Transverse colon (tissue), 4 donors: ENCODE data around the gene TBL1X. TPM values are rescaled to one million over a fixed set of nuclear protein-coding genes. Genes with fewer than 3 reads are reported as not detected.

ENCODE experiments used
- DNase-seq: peaks from one replicate; pipeline ENCODE4 v3.0.0-alpha.2; 2019
- H3K27ac ChIP-seq, 4 donors: fragments of 200-600 bp; sonication (generic); 2 replicates each; pipeline ENCODE4 v1.5.1; 2016 to 2018; ENCODE audit warnings: inconsistent platforms in 4 of 4
- H3K27me3 ChIP-seq: fragments of 200-600 bp; sonication (generic); 2 replicates; pipeline ENCODE4 v1.5.1; 2017; ENCODE audit warnings: inconsistent platforms
- H3K36me3 ChIP-seq, 4 donors: fragments of 200-600 bp; sonication (generic); 2 replicates each; pipeline ENCODE4 v1.5.1; 2017 to 2019; ENCODE audit warnings: inconsistent platforms in 4 of 4
- H3K4me1 ChIP-seq, 4 donors: fragments of 200-600 bp; sonication (generic); 2 replicates each; pipeline ENCODE4 v1.5.1; 2017 to 2020; ENCODE audit warnings: inconsistent platforms in 4 of 4
- H3K4me3 ChIP-seq, 4 donors: fragments of 200-600 bp; sonication (generic); 1 replicate in 1 of 4; 2 replicates in 3 of 4; pipeline versions ENCODE4 v1.5.1 to v1.6.1; 2017 to 2019; ENCODE audit warnings: inconsistent platforms in 4 of 4
- H3K9me3 ChIP-seq, 2 donors: fragments of 200-600 bp; sonication (generic); 2 replicates each; pipeline ENCODE4 v1.5.1; 2017 to 2019; ENCODE audit warnings: inconsistent platforms in 2 of 2
- CTCF ChIP-seq, 5 experiments: fragments of 200-600 bp in 3 of 5; fragments of 450-650 bp in 2 of 5; sonication (generic) in 3 of 5; IDR thresholded peaks; 1 replicate in 2 of 5; 2 replicates in 3 of 5; pipeline ENCODE4 v1.5.1; 2016 to 2017; ENCODE audit warnings: antibody characterized with exemption in 5 of 5, inconsistent platforms in 3 of 5, mild to moderate bottlenecking in 2 of 5, moderate library complexity in 1 of 5
- EP300 ChIP-seq: sonication (generic); formaldehyde crosslinking; IDR thresholded peaks from one replicate; pipeline ENCODE4 v1.6.1; 2017; ENCODE audit warnings: antibody characterized with exemption, low read depth
- POLR2A ChIP-seq: fragments of 450-650 bp; IDR thresholded peaks from one replicate; pipeline ENCODE4 v1.6.1; 2016; ENCODE audit warnings: antibody characterized with exemption, mild to moderate bottlenecking, moderate library complexity
- POLR2AphosphoS5 ChIP-seq, 3 donors: sonication (generic); formaldehyde crosslinking; IDR thresholded peaks; one replicate each; pipeline ENCODE4 v1.6.1; 2016; ENCODE audit warnings: antibody characterized with exemption in 3 of 3
- WGBS, 2 donors: methylation state at CpG; one replicate each; pipeline ENCODE4 v1.1.5; 2018; ENCODE audit warnings: low coverage in 1 of 2; 5-methylcytosine and 5-hydroxymethylcytosine counted together
- in situ Hi-C, 4 donors: fragments of 200-750 bp; cut with MboI; loops; one replicate each; pipeline versions ENCODE4 v1.15.0 to v1.15.1; 2017; ENCODE audit warnings: low sequenced_read_pairs in 3 of 4, low pct_ligation_motif_present in 1 of 4, low pct_unique_long_range_greater_than_20kb in 1 of 4
- intact Hi-C: fragments of 100-400 bp; cut with DNase I; formaldehyde crosslinking; loops from one replicate; pipeline ENCODE4 v1.15.1; 2023; ENCODE audit warnings: low total_unique reads
- total RNA-seq, 4 donors: library from RNA; depleted of rRNA; stranded (reverse); fragments of >200 nt; gene quantifications; one replicate each; pipeline ENCODE4 v1.1.0, GENCODE V29; 2016

Gene TBL1X
- total RNA-seq, 4 donors from 2014 or later = 3.4 to 16.8 (median 13.0) TPM

- H3K27ac ChIP-seq = no peak overlapping the region
- in situ Hi-C loops = loop anchor here in 2 of 4 donors (25.0 kb wide), 3 partner anchors 236 to 736 kb away; partner anchors contain the start of gene TBL1X (in 1 of the 2)
- DNase-seq = no peak
- no peaks in the 10 kb centered on the region for H3K9me3 ChIP-seq
- TF ChIP-seq CTCF (IDR thresholded peaks at IDR 0.05) (no peak), POLR2A (no peak), POLR2AphosphoS5 (IDR thresholded peaks at IDR 0.05) (no peak), EP300 (no peak)
- H3K4me3 ChIP-seq = no peak overlapping the region
- 92% methylated on average over 12 of the region's 12 CpGs; no CpG with 5 or more reads in 1 of the 2 donors for WGBS, 2 donors
- intact Hi-C loops = no loop called here
- no peaks in the 10 kb centered on the region for H3K4me1 ChIP-seq
- H3K36me3 ChIP-seq = no peaks in the 10 kb centered on the region
- H3K27me3 ChIP-seq = no peaks in the 10 kb centered on the region
Observed at GRCh38 chrX:9698576-9698975, 233.7 kb downstream of the TBL1X start.

- intact Hi-C loops = no loop called here
- Histone ChIP-seq H3K27me3 (no peaks in the 10 kb centered on the region), H3K4me3 (no peak overlapping the region), H3K9me3 (no peaks in the 10 kb centered on the region), H3K27ac (no peak overlapping the region), H3K36me3 (no peaks in the 10 kb centered on the region), H3K4me1 (no peaks in the 10 kb centered on the region)
- 81% methylated on average over 15 of the region's 15 CpGs; no CpG with 5 or more reads in 1 of the 2 donors for WGBS, 2 donors
- TF ChIP-seq POLR2AphosphoS5 (IDR thresholded peaks at IDR 0.05) = no peak
- TF ChIP-seq EP300 = no peak
- no peak for TF ChIP-seq POLR2A
- no peak for TF ChIP-seq CTCF (IDR thresholded peaks at IDR 0.05)
- DNase-seq = no peak
- in situ Hi-C loops = loop anchor here in 3 of 4 donors (10.0 to 25.0 kb wide), 4 partner anchors 726 to 888 kb away; partner anchors contain the start of gene FAM9A (in 1 of the 3)
Observed at GRCh38 chrX:9700555-9700954, 235.7 kb downstream of the TBL1X start.

- Histone ChIP-seq H3K4me3 (no peak overlapping the region), H3K27ac (no peak overlapping the region), H3K36me3 (no peaks in the 10 kb centered on the region), H3K4me1 (no peaks in the 10 kb centered on the region), H3K27me3 (no peaks in the 10 kb centered on the region), H3K9me3 (no peaks in the 10 kb centered on the region)
- in situ Hi-C loops = loop anchor here in 3 of 4 donors (10.0 to 25.0 kb wide), 4 partner anchors 727 to 889 kb away; partner anchors contain the start of gene FAM9A (in 1 of the 3)
- 93% methylated on average over 12 of the region's 12 CpGs; no CpG with 5 or more reads in 1 of the 2 donors for WGBS, 2 donors
- TF ChIP-seq EP300 = no peak
- TF ChIP-seq POLR2A = no peak
- TF ChIP-seq POLR2AphosphoS5 (IDR thresholded peaks at IDR 0.05) = no peak
- no peak for TF ChIP-seq CTCF (IDR thresholded peaks at IDR 0.05)
- DNase-seq = no peak
- intact Hi-C loops = no loop called here
Observed at GRCh38 chrX:9701790-9702189, 236.9 kb downstream of the TBL1X start.

GRCh38 chrX:9703406-9703805, 238.5 kb downstream of the TBL1X start:
- in situ Hi-C loops (loop anchor here in 3 of 4 donors (10.0 to 25.0 kb wide), 4 partner anchors 729 to 891 kb away; partner anchors contain the start of gene FAM9A (in 1 of the 3)), intact Hi-C loops (no loop called here)
- H3K27me3 ChIP-seq = no peaks in the 10 kb centered on the region
- no peaks in the 10 kb centered on the region for H3K4me1 ChIP-seq
- no peaks in the 10 kb centered on the region for H3K36me3 ChIP-seq
- WGBS, 2 donors = 94% methylated on average over 14 of the region's 14 CpGs; no CpG with 5 or more reads in 1 of the 2 donors
- TF ChIP-seq POLR2AphosphoS5 (IDR thresholded peaks at IDR 0.05) (no peak), EP300 (no peak), CTCF (IDR thresholded peaks at IDR 0.05) (no peak), POLR2A (no peak)
- no peak overlapping the region for H3K4me3 ChIP-seq
- DNase-seq = no peak
- H3K27ac ChIP-seq = no peak overlapping the region
- no peaks in the 10 kb centered on the region for H3K9me3 ChIP-seq
